Endodermal cell (in vitro differentiated cells): ENCODE data around the gene SLC13A5. TPM values are rescaled to one million over a fixed set of nuclear protein-coding genes. Genes with fewer than 3 reads are reported as not detected.

Source experiments
- DNase-seq: peaks from one replicate; pipeline ENCODE4 v3.0.0-alpha.2; 2017
- H3K27ac ChIP-seq: 2 replicates; pipeline ENCODE4 v1.5.1; 2013; ENCODE audit warnings: mild to moderate bottlenecking, low read depth, low read length, moderate library complexity
- H3K27me3 ChIP-seq: 2 replicates; pipeline ENCODE4 v1.6.1; 2013; ENCODE audit warnings: mild to moderate bottlenecking, low read length, moderate library complexity; ENCODE audit not compliant: insufficient read depth, control insufficient read depth, poor library complexity, severe bottlenecking
- H3K36me3 ChIP-seq: 2 replicates; pipeline ENCODE4 v1.7.0; 2013; ENCODE audit warnings: mild to moderate bottlenecking, low read length, moderate library complexity; ENCODE audit not compliant: control insufficient read depth, insufficient read depth
- H3K4me1 ChIP-seq: one replicate; pipeline ENCODE4 v1.7.0; 2013; ENCODE audit warnings: low read length; ENCODE audit not compliant: control insufficient read depth, insufficient read depth
- H3K4me3 ChIP-seq: 2 replicates; pipeline ENCODE4 v1.5.1; 2013; ENCODE audit warnings: mild to moderate bottlenecking, low read length, moderate library complexity
- H3K9ac ChIP-seq: 2 replicates; pipeline ENCODE4 v1.6.1; 2013; ENCODE audit warnings: mild to moderate bottlenecking, low read length, moderate library complexity; ENCODE audit not compliant: poor library complexity, severe bottlenecking; ENCODE audit errors: extremely low read depth
- H3K9me3 ChIP-seq: 2 replicates; pipeline ENCODE4 v1.6.1; 2013; ENCODE audit warnings: mild to moderate bottlenecking, low read length, moderate library complexity; ENCODE audit not compliant: control insufficient read depth
- H3K27ac Mint-ChIP-seq: 2 replicates; pipeline ENCODE4 v1.8.0; 2020; ENCODE audit warnings: mixed read lengths
- H3K27me3 Mint-ChIP-seq: 2 replicates; pipeline ENCODE4 v1.8.0; 2021; ENCODE audit warnings: mild to moderate bottlenecking, mixed read lengths; ENCODE audit not compliant: insufficient read depth
- H3K36me3 Mint-ChIP-seq: 2 replicates; pipeline ENCODE4 v1.8.0; 2020; ENCODE audit warnings: low read depth, mixed read lengths
- H3K4me1 Mint-ChIP-seq: 2 replicates; pipeline ENCODE4 v1.8.0; 2020; ENCODE audit warnings: mixed read lengths
- H3K4me3 Mint-ChIP-seq: 2 replicates; pipeline ENCODE4 v1.8.0; 2020; ENCODE audit warnings: mild to moderate bottlenecking, moderate library complexity, mixed read lengths
- H3K9me3 Mint-ChIP-seq: 2 replicates; pipeline ENCODE4 v1.8.0; 2020; ENCODE audit warnings: mild to moderate bottlenecking, mixed read lengths
- CTCF ChIP-seq: fragments of 200-600 bp; sonication (generic); conservative IDR thresholded peaks from 2 replicates; pipeline ENCODE4 v1.5.0; 2021; ENCODE audit warnings: antibody characterized with exemption, mild to moderate bottlenecking
- WGBS, 2 experiments: methylation state at CpG; one replicate each; pipeline versions ENCODE4 v1.1.5 to v1.1.7; 2013; ENCODE audit warnings: missing lambda C conversion rate in 2 of 2, mixed read lengths in 1 of 2; ENCODE audit not compliant: insufficient coverage in 1 of 2, insufficient read length in 1 of 2; 5-methylcytosine and 5-hydroxymethylcytosine counted together
- total RNA-seq, 2 donors: library from RNA; stranded (reverse); fragmentation: NEBNext Ultra II Directional in 1 of 2; extraction: Animal tissue kit (Norgen Biotek cat#: 25700) in 1 of 2; gene quantifications; 2 replicates in 1 of 2; 3 replicates in 1 of 2; pipeline ENCODE4 v1.2.1, GENCODE V29; 2021

The SLC13A5 gene
- total RNA-seq, 2 donors from 2014 or later = 3.9 to 8.4 TPM

GRCh38 chr17:6706499-6706898 lies 6.7 kb downstream of the SLC13A5 start:
- H3K27ac ChIP-seq = no peak overlapping the region
- no peaks in the 10 kb centered on the region for H3K4me1 ChIP-seq
- H3K9me3 ChIP-seq = no peaks in the 10 kb centered on the region
- no peak overlapping the region for H3K4me3 ChIP-seq
- H3K4me1 Mint-ChIP-seq = peaks cover 6% of the 10 kb centered on the region
- DNase-seq = peak; percentile 29
- WGBS, 2 experiments = 91% methylated on average over 7 to 14 of the region's 14 CpGs
- no peak overlapping the region for H3K27ac Mint-ChIP-seq
- no peak overlapping the region for H3K4me3 Mint-ChIP-seq
- H3K36me3 Mint-ChIP-seq = no peaks in the 10 kb centered on the region
- no peaks in the 10 kb centered on the region for H3K9me3 Mint-ChIP-seq
- no peak for TF ChIP-seq CTCF
- H3K36me3 ChIP-seq = no peaks in the 10 kb centered on the region
- peaks cover 27% of the 10 kb centered on the region for H3K27me3 Mint-ChIP-seq
- H3K27me3 ChIP-seq = no peaks in the 10 kb centered on the region
- no peak overlapping the region for H3K9ac ChIP-seq

- H3K27ac Mint-ChIP-seq = no peak overlapping the region
Observed at GRCh38 chr17:6704470-6705052, 8.6 kb downstream of the SLC13A5 start.

GRCh38 chr17:6703751-6704150 lies 9.4 kb downstream of the SLC13A5 start:
- H3K4me3 Mint-ChIP-seq = no peak overlapping the region
- H3K27me3 Mint-ChIP-seq = peaks cover 22% of the 10 kb centered on the region
- no peak overlapping the region for H3K27ac ChIP-seq
- no peak overlapping the region for H3K27ac Mint-ChIP-seq
- H3K9ac ChIP-seq = no peak overlapping the region
- no peak for DNase-seq
- no peaks in the 10 kb centered on the region for H3K4me1 ChIP-seq
- no peak overlapping the region for H3K4me3 ChIP-seq
- no peaks in the 10 kb centered on the region for H3K9me3 Mint-ChIP-seq
- TF ChIP-seq CTCF = no peak
- no peaks in the 10 kb centered on the region for H3K36me3 ChIP-seq
- no peaks in the 10 kb centered on the region for H3K9me3 ChIP-seq
- H3K4me1 Mint-ChIP-seq = peaks cover 8% of the 10 kb centered on the region
- no peaks in the 10 kb centered on the region for H3K27me3 ChIP-seq
- no peaks in the 10 kb centered on the region for H3K36me3 Mint-ChIP-seq
- WGBS, 2 experiments = 92 to 94% methylated on average over 4 to 10 of the region's 10 CpGs

More at GRCh38 chr17:6704470-6705052, 8.6 kb downstream of the SLC13A5 start:
- Mint-ChIP-seq H3K4me3 (no peak overlapping the region), H3K4me1 (peaks cover 8% of the 10 kb centered on the region), H3K27me3 (peaks cover 22% of the 10 kb centered on the region), H3K9me3 (no peaks in the 10 kb centered on the region), H3K36me3 (no peaks in the 10 kb centered on the region)
- H3K27ac ChIP-seq = no peak overlapping the region
- TF ChIP-seq CTCF = no peak
- H3K4me3 ChIP-seq = no peak overlapping the region
- 90 to 93% methylated on average over 5 to 6 of the region's 6 CpGs for WGBS, 2 experiments
- no peaks in the 10 kb centered on the region for H3K4me1 ChIP-seq
- no peaks in the 10 kb centered on the region for H3K9me3 ChIP-seq
- DNase-seq = no peak
- no peaks in the 10 kb centered on the region for H3K36me3 ChIP-seq
- H3K27me3 ChIP-seq = no peaks in the 10 kb centered on the region
- H3K9ac ChIP-seq = no peak overlapping the region
